HCT116 (cell line): ENCODE results near the gene ATP13A3. TPM values are rescaled to one million over a fixed set of nuclear protein-coding genes. Genes with fewer than 3 reads are reported as not detected.

Experiments used
- ATAC-seq: fragments of 200-7000 bp; cut with Tn5 transposase; 2 replicates; pipeline ENCODE4 v1.9.1; 2020; ENCODE audit warnings: mild to moderate bottlenecking, moderate library complexity
- BruUV-seq: library from RNA; stranded (reverse); fragments of 400-500 nt; replicated peaks from 2 replicates; lab custom pipeline; 2021; lab: Mats Ljungman, UMichigan
- CTCF ChIA-PET: fragments of 300-600 bp; sonication (Branson Sonifier 250); formaldehyde crosslinking; loops from one replicate; lab custom pipeline; 2021; ENCODE audit warnings: antibody characterized with exemption; lab: Charles Lee
- POLR2A ChIA-PET: fragments of 300-600, 350-600 bp; sonication (Branson Sonifier 250); formaldehyde crosslinking; loops from one replicate; lab custom pipeline; 2021; ENCODE audit warnings: antibody characterized with exemption; lab: Charles Lee
- RAD21 ChIA-PET, 2 experiments: fragments of 300-600 bp; sonication (Branson Sonifier 250); formaldehyde crosslinking; loops; one replicate each; lab custom pipeline; 2023; ENCODE audit warnings: low total read pairs in 2 of 2; ENCODE audit not compliant: uncharacterized antibody in 2 of 2, unreplicated experiment in 2 of 2, low non-redundant PET in 1 of 2; lab: Charles Lee
- DNase-seq: peaks from one replicate; pipeline ENCODE4 v3.0.0-alpha.2; 2010; ENCODE audit warnings: low read depth, low spot score
- H2AFZ ChIP-seq: fragments of 200-600 bp; shearing (Covaris generic), sonication (generic); 2 replicates; pipeline ENCODE4 v1.6.1; 2017; ENCODE audit warnings: low read depth, mixed run types, mixed read lengths, antibody characterized with exemption, low read length; ENCODE audit not compliant: poor library complexity, severe bottlenecking
- H3K27ac ChIP-seq: 2 replicates; pipeline ENCODE4 v1.5.1; 2012; ENCODE audit warnings: low read depth, low read length
- H3K27me3 ChIP-seq: fragments of 200-600 bp; sonication (generic); 2 replicates; pipeline ENCODE4 v1.6.1; 2016; ENCODE audit warnings: mixed run types, low read length, mixed read lengths; ENCODE audit not compliant: insufficient read depth
- H3K36me3 ChIP-seq, 2 experiments: fragments of 200-500 bp in 1 of 2; fragments of 200-600 bp in 1 of 2; sonication (Bioruptor generic) in 1 of 2; sonication (generic) in 1 of 2; 2 replicates each; pipeline versions ENCODE4 v1.5.1 to v1.6.1; 2014 to 2016; ENCODE audit warnings: low read length in 2 of 2, inconsistent platforms in 1 of 2, mixed read lengths in 1 of 2, mixed run types in 1 of 2; ENCODE audit not compliant: insufficient read depth in 2 of 2, control insufficient read depth in 1 of 2
- H3K4me1 ChIP-seq, 2 experiments: fragments of 200-600 bp in 1 of 2; sonication (generic) in 1 of 2; 2 replicates each; pipeline versions ENCODE4 v1.5.1 to v1.6.1; 2012 to 2017; ENCODE audit warnings: low read length in 2 of 2, inconsistent platforms in 1 of 2, mild to moderate bottlenecking in 1 of 2, mixed read lengths in 1 of 2, mixed run types in 1 of 2, moderate library complexity in 1 of 2; ENCODE audit not compliant: insufficient read depth in 2 of 2, control insufficient read depth in 1 of 2
- H3K4me2 ChIP-seq: fragments of 200-600 bp; sonication (generic); 2 replicates; pipeline ENCODE4 v1.6.1; 2017; ENCODE audit warnings: mixed run types, low read length, mixed read lengths
- H3K4me3 ChIP-seq, 2 experiments: fragments of 200-600 bp in 1 of 2; sonication (generic) in 1 of 2; replicated peaks in 1 of 2; 2 replicates each; pipeline ENCODE4 v1.5.1; 2011 to 2016; ENCODE audit warnings: low read length in 2 of 2, control low read depth in 1 of 2, low read depth in 1 of 2, mild to moderate bottlenecking in 1 of 2, mixed read lengths in 1 of 2, mixed run types in 1 of 2
- H3K79me2 ChIP-seq: fragments of 200-600 bp; sonication (generic); 2 replicates; pipeline ENCODE4 v1.6.1; 2017; ENCODE audit warnings: mild to moderate bottlenecking, mixed run types, low read length, moderate library complexity, mixed read lengths; ENCODE audit not compliant: insufficient read depth
- H3K9ac ChIP-seq: fragments of 200-600 bp; sonication (generic); 2 replicates; pipeline ENCODE4 v1.6.1; 2016; ENCODE audit warnings: low read length, mixed read lengths
- H3K9me2 ChIP-seq: fragments of 200-600 bp; sonication (generic), shearing (Covaris generic); 2 replicates; pipeline ENCODE4 v1.6.1; 2017; ENCODE audit warnings: mixed run types, mild to moderate bottlenecking, moderate library complexity; ENCODE audit not compliant: insufficient read depth
- H3K9me3 ChIP-seq, 2 experiments: fragments of 200-500 bp in 1 of 2; fragments of 200-600 bp in 1 of 2; sonication (Bioruptor generic) in 1 of 2; sonication (generic) in 1 of 2; 2 replicates each; pipeline ENCODE4 v1.6.1; 2014 to 2017; ENCODE audit warnings: low read length in 2 of 2, mixed read lengths in 2 of 2, inconsistent platforms in 1 of 2, low read depth in 1 of 2, mild to moderate bottlenecking in 1 of 2, mixed run types in 1 of 2, moderate library complexity in 1 of 2; ENCODE audit not compliant: control insufficient read depth in 1 of 2, insufficient read depth in 1 of 2
- H4K20me1 ChIP-seq: fragments of 200-600 bp; sonication (generic), shearing (Covaris generic); 2 replicates; pipeline ENCODE4 v1.6.1; 2017; ENCODE audit warnings: mixed run types, mild to moderate bottlenecking, moderate library complexity; ENCODE audit not compliant: insufficient read depth
- CBX3 ChIP-seq: IDR thresholded peaks from 2 replicates; pipeline ENCODE4 v1.6.1; 2012; ENCODE audit warnings: low read depth
- CEBPB ChIP-seq: IDR thresholded peaks from 2 replicates; pipeline ENCODE4 v1.6.1; 2012; ENCODE audit warnings: low read depth
- EGR1 ChIP-seq: IDR thresholded peaks from 2 replicates; pipeline ENCODE4 v1.6.1; 2012; ENCODE audit warnings: low read depth
- ELF1 ChIP-seq: IDR thresholded peaks from 2 replicates; pipeline ENCODE4 v1.6.1; 2012; ENCODE audit warnings: low read depth, borderline replicate concordance
- JUND ChIP-seq: IDR thresholded peaks from 2 replicates; pipeline ENCODE4 v1.6.1; 2012
- POLR2A ChIP-seq: IDR thresholded peaks from 2 replicates; pipeline ENCODE4 v1.7.0; 2011; ENCODE audit warnings: borderline replicate concordance; ENCODE audit not compliant: insufficient read depth, insufficient read length; ENCODE audit errors: extremely low read depth
- POLR2AphosphoS5 ChIP-seq: IDR thresholded peaks from 2 replicates; pipeline ENCODE4 v1.6.1; 2011; ENCODE audit warnings: mild to moderate bottlenecking, low read depth, low read length, moderate library complexity
- RAD21 ChIP-seq: IDR thresholded peaks from 2 replicates; pipeline ENCODE4 v1.6.1; 2012; ENCODE audit warnings: low read depth, mild to moderate bottlenecking
- SIN3A ChIP-seq: IDR thresholded peaks from 2 replicates; pipeline ENCODE4 v1.6.1; 2012; ENCODE audit warnings: low read depth
- SRF ChIP-seq: IDR thresholded peaks from 2 replicates; pipeline ENCODE4 v1.6.1; 2012; ENCODE audit warnings: low read depth
- TCF7L2 ChIP-seq: IDR thresholded peaks from 2 replicates; pipeline ENCODE4 v1.7.0; 2011; ENCODE audit warnings: borderline replicate concordance, inconsistent platforms; ENCODE audit not compliant: insufficient read depth, insufficient read length; ENCODE audit errors: extremely low read depth
- ZFX ChIP-seq: fragments of 450-650 bp; IDR thresholded peaks from 2 replicates; pipeline ENCODE4 v1.6.1; 2017
- intact Hi-C: fragments of 100-400 bp; cut with micrococcal nuclease; formaldehyde crosslinking; loops from 2 replicates; pipeline ENCODE4 v1.10.0; 2022
- total RNA-seq: library from RNA; stranded (reverse); gene quantifications from one replicate; pipeline ENCODE4 v1.2.1, GENCODE V29; 2021; ENCODE audit not compliant: unreplicated experiment
- TF ChIP-seq, protein P1 (sequence below): IDR thresholded peaks from 2 replicates; pipeline ENCODE4 v1.6.1; 2012
- TF ChIP-seq, protein P2 (sequence below): IDR thresholded peaks from 2 replicates; pipeline ENCODE4 v1.6.1; 2011; ENCODE audit warnings: mild to moderate bottlenecking, low read length, moderate library complexity; ENCODE audit not compliant: insufficient replicate concordance; ENCODE audit errors: extremely low read depth
- TF ChIP-seq, protein P3 (sequence below): IDR thresholded peaks from 2 replicates; pipeline ENCODE4 v1.6.1; 2012; ENCODE audit warnings: low read depth

Gene ATP13A3
- total RNA-seq, 1 experiment from 2014 or later: 139 TPM

DNA sequence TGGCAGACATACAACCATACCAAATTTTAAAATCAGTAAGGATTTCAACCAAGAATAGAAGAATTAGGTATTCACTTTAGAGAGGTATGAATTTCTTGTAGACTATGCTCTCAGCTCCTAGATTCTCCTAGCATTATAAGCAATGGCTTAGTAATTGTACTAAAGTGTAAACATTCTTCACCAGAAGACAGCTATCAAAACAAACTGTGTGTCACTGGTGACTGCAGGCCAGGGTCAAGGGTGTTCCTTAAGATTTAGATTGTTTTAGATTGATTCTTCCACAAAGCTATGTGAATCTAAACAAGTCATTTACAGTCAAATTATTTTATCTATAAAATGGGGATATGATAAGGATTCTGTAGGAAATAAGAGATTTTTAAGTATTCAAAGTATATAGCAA lies 64.6 kb downstream of the ATP13A3 start:
- BruUV-seq: no TSS peak
- H3K4me2 ChIP-seq: no peak overlapping the region
- intact Hi-C loops: no loop called here
- H3K9me2 ChIP-seq: no peaks in the 10 kb centered on the region
- H2AFZ ChIP-seq: no peak overlapping the region
- no peak overlapping the region for H3K27ac ChIP-seq
- no peak for TF ChIP-seq POLR2AphosphoS5
- TF ChIP-seq, protein P1, sequence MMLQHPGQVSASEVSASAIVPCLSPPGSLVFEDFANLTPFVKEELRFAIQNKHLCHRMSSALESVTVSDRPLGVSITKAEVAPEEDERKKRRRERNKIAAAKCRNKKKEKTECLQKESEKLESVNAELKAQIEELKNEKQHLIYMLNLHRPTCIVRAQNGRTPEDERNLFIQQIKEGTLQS: no peak
- TF ChIP-seq JUND: no peak
- no peak for TF ChIP-seq CEBPB
- no peak for TF ChIP-seq SIN3A
- TF ChIP-seq, protein P2, sequence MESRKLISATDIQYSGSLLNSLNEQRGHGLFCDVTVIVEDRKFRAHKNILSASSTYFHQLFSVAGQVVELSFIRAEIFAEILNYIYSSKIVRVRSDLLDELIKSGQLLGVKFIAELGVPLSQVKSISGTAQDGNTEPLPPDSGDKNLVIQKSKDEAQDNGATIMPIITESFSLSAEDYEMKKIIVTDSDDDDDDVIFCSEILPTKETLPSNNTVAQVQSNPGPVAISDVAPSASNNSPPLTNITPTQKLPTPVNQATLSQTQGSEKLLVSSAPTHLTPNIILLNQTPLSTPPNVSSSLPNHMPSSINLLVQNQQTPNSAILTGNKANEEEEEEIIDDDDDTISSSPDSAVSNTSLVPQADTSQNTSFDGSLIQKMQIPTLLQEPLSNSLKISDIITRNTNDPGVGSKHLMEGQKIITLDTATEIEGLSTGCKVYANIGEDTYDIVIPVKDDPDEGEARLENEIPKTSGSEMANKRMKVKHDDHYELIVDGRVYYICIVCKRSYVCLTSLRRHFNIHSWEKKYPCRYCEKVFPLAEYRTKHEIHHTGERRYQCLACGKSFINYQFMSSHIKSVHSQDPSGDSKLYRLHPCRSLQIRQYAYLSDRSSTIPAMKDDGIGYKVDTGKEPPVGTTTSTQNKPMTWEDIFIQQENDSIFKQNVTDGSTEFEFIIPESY: no peak
- TF ChIP-seq TCF7L2: no peak
- no peak for TF ChIP-seq ZFX
- no peak for TF ChIP-seq ELF1
- no peak for TF ChIP-seq POLR2A
- no peak for TF ChIP-seq RAD21
- TF ChIP-seq CBX3: no peak
- TF ChIP-seq EGR1: no peak
- TF ChIP-seq, protein P3, sequence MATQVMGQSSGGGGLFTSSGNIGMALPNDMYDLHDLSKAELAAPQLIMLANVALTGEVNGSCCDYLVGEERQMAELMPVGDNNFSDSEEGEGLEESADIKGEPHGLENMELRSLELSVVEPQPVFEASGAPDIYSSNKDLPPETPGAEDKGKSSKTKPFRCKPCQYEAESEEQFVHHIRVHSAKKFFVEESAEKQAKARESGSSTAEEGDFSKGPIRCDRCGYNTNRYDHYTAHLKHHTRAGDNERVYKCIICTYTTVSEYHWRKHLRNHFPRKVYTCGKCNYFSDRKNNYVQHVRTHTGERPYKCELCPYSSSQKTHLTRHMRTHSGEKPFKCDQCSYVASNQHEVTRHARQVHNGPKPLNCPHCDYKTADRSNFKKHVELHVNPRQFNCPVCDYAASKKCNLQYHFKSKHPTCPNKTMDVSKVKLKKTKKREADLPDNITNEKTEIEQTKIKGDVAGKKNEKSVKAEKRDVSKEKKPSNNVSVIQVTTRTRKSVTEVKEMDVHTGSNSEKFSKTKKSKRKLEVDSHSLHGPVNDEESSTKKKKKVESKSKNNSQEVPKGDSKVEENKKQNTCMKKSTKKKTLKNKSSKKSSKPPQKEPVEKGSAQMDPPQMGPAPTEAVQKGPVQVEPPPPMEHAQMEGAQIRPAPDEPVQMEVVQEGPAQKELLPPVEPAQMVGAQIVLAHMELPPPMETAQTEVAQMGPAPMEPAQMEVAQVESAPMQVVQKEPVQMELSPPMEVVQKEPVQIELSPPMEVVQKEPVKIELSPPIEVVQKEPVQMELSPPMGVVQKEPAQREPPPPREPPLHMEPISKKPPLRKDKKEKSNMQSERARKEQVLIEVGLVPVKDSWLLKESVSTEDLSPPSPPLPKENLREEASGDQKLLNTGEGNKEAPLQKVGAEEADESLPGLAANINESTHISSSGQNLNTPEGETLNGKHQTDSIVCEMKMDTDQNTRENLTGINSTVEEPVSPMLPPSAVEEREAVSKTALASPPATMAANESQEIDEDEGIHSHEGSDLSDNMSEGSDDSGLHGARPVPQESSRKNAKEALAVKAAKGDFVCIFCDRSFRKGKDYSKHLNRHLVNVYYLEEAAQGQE: no peak
- no peak for TF ChIP-seq SRF
- peaks cover 5% of the 10 kb centered on the region; the same call in 1 of the 2 replicates for H3K79me2 ChIP-seq
- DNase-seq: no peak
- no peaks in the 10 kb centered on the region for H3K4me1 ChIP-seq
- H3K9me3 ChIP-seq: no peaks in the 10 kb centered on the region
- no peak overlapping the region for H3K4me3 ChIP-seq
- no peak for ATAC-seq
- peaks cover 23 to 49% of the 10 kb centered on the region in 2 experiments for H3K36me3 ChIP-seq
- 0 out of 2 replicates have a peak, but pooled peaks cover 6% of the 10 kb centered on the region for H4K20me1 ChIP-seq
- ChIA-PET POLR2A (no interaction called here), CTCF (no interaction called here), RAD21 (no interaction called here)
- H3K9ac ChIP-seq: no peak overlapping the region
- no peaks in the 10 kb centered on the region for H3K27me3 ChIP-seq
